Fibroblast of skin of left quadriceps (primary cell): ENCODE measurements around the gene RASGRF1.
"Not testable (repeated sequence)": the region's sequence is repeated elsewhere in the genome, so short reads cannot be mapped to it uniquely, and the experiment has no call there.

Experiments
- DNase-seq, 2 experiments: peaks; one replicate each; pipeline ENCODE4 v3.0.0-alpha.2; 2013; ENCODE audit warnings: low read depth in 2 of 2

Gene RASGRF1

DNA sequence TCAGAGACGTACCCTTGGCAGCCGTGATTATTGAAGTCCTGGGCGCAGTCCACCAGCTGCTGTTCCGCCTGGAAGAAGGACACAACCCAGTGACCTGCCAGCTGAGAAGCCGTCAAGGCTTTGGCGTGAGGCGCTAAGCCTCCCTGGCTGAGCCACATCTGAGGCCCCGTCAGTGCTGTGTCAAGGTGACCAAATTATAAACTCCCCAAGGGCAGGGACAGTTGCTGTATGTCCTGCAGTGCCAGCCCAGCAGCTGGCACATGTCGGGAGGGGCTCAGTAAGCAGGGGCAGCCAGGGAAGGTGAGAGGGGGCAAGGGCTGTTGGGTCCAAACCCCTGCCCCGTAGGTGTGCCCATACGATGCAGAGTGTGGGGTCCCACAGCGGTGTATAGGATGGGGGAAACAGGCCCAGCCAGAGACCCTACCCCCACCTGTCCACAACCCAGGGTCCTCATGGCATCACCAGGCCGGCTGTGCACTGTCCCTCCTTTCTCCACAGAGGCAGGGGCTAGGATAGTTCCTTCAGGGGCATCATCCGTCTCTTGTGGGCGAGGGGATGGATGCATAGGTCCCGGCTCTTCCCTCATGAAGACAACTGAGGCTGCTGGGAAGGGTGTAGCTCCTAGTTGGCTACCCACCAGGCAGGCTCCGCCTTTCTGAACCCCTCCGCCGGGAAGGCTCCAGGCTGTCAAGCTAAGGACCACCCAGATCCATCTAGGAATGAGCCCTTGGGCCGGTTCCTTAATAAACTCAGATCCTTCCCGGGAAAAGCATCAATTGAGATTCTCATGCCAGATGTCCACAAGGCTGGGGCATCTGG, 158.9 kb downstream of the RASGRF1 start:
- no peak for DNase-seq

DNA sequence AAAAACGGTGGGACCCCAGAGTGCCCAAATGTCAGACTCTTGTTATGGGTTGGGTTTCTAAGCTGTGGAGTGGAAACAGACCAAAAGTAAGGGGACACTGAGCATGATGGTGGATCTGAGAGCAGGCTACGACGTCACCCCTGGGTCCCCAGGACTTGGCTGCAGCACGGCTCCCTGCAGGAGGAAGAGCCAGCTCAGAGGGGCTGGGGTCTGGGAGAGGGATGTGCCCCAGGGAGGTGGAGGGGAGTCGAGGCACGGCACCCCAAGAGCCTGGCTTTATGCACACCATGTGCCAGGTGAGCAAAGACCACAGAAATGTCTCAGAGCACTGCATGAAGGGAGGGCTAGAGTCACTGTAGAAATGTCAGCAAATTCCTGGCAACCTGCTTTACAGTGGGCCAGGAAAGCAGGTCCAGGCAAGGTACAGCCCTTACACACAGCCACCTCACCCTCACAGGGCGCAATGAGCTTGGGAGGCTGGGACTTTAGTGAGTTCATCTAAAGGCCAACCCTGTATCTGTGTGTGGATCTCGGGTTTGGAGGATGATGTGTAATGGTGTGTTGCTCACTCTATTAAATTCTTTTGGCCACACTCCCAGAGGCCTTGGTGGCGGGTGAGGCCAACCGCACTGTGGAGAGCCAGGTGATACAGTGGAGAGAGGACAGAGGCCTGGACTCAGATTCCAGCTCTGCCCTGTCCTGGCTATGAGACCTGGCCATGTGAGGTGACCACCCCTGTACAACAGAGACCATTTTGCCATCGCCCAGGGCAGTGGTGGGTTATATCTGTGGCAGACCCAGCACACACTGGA, 159.8 kb downstream of the RASGRF1 start:
- peak; percentile 62 to 66 for DNase-seq

DNA sequence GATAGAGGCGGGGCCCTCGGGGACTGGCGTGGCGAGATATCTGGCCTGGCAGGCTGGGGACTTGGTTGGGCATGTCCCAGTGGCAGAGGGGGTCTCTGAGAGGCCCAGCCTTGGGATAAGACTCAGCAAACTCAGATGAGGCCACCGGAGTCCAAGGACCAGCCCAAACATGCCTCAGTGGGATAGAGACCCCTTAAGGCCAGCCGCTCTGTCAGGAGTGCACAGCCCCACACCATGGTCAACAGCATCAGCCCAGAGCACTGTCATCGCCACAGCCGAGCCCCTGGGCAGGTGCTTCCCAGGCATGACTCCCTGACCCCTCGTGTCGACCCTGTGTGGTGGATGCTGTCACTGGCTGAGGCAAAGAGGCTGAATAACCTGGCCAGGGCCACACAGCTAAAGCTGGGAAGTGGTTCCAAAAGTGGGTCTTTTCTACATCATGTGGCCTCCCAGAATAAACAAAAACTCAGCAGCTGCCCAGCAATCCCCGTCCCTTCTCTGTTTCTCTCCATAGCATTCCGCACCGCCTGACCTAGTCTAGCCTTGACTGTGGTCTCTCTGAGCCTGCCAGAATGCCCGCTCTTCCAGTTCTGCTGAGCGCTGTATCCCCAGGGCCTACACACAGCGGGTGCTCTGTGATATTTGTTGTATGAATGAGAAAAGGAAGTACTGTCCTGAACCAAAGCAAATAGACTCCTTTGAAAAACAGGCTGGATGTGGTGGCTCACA, 160.9 kb downstream of the RASGRF1 start:
- no peak for DNase-seq

DNA sequence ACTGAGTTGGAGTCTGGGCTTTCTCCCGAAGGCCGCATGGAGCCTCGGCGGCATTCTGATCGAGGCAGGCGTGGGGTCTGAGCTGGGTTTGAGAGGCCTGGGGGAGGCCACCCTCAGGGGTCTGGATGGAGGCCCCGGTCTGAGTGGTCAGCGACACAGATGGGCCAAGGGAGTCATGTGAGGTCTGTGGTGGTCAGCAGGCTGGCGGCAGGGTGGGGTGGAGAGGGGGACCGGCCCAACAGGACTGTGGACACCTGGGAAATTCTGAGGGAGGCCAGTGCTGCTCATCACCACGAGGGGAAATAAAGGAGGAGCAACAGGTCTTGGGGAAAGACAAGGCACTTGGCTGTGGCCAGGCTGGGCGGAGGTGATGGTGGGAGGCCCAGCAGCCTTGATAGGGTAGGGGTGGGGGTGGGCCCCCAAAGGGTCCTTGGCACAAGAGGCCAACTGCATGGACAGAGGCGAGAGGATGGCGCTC, 161.9 kb downstream of the RASGRF1 start:
- DNase-seq, result no peak

DNA sequence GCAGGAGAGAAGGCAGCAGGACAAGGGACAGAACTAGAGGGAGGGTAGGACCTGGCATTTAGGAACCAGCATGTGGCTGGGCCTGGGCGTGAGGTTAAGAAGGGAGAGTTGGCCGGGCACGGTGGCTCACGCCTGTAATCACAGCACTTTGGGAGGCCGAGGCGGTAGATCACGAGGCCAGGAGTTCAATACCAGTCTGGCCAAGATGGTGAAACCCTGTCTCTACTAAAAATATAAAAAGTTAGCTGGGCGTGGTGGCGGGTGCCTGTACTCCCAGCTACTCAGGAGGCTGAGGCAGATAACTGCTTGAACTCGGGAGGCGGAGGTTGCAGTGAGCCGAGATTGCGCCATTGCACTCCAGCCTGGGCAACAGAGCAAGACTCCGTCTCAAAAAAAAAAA, 162.4 kb downstream of the RASGRF1 start:
- DNase-seq, result not testable (repeated sequence)

DNA sequence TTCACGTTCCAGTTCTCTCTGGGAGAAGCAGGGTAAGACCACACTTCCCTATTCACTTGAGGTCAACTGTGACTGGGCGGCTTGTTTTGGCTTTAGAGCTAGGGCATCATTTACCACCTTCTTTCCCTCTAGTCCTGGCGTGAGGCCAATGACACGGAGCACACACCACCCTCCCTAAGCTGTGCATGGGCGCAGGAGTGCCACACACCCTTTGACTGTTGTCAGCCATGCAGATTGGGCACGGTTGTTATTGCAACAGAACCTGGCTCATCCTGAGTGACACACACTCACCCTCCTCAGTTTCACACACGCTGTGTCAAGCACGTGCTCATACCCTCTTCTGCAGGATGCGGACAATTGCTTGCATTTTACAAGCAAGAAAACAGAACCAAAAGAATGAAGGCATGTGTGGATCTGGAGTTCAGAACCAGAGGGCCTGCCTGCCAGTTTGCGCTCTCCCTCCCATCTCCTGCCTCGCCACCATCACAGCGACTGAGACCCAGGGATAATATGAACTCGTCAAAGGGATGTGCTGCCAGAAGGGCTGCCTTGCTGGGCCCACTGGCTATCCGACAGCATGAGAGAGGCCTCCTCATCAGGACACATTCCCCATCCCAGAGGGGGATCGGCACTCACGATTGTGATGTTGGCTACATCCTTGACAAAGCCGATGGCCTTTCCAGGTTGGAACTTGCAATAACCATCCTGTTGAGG, 163.3 kb downstream of the RASGRF1 start:
- DNase-seq, result no peak

DNA sequence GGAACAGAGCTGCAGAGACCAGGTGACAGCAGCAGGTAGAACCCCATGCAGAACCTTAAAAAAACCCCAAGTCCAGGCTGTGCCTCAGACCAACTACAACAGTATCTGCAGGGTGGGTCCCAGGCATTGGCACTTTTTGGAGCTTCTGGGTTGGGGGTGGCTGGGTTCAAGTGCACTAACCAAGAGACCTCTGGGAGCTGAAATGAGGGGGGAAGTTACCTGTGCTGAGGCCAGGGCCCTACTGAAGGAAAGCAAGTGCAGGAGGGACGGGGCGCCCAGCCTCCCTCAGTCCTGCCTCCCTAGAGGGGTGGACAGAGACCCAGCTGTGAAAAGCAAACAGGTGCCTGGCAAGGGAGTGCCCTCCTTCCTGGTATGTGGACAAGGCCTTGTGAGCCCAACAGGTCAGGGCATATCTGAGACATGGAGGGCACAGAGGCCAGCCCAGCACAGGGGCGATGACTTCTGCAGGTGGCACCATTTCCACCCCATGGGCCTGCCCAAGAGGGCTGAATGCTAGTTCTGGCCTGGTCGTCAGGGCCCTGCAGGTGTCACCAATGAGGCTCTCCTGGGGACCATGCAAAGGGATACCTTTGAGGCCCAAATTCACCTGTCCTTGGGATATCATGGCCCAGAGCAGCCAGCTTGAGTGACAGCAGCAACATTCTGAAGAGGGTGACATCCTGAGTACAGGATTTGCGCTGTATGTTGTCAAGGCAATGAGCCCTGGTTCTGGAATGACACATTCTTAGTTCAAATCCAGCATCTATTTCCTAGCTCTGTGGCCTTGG, 164.4 kb downstream of the RASGRF1 start:
- DNase-seq, result no peak

DNA sequence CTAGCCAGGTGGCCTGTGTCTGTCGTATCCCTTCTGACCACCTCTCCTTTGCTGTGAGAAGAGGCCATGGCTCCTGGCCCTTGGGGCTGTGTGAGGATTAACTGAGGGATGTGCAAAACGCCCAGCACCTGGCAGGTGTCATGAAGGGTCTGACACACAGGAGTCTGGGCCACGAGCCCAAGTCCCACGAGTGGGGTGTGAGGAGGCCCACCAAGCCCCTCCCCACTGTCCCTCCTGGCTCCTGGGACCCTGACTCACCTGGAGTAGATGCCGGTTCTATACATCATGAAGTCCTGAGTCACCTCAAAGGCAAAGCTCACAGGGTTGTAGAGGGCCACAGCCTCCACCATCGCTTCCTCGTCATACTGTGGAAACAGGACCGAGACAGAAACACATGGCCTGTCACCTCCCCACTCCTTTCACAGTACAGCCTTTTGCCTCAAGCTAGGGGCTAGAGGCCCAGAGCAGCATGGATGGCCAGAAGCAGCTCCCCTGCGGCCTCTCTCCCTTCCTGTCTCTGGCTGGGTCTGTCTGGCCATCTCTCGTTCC, 165.4 kb downstream of the RASGRF1 start:
- DNase-seq, result no peak

DNA sequence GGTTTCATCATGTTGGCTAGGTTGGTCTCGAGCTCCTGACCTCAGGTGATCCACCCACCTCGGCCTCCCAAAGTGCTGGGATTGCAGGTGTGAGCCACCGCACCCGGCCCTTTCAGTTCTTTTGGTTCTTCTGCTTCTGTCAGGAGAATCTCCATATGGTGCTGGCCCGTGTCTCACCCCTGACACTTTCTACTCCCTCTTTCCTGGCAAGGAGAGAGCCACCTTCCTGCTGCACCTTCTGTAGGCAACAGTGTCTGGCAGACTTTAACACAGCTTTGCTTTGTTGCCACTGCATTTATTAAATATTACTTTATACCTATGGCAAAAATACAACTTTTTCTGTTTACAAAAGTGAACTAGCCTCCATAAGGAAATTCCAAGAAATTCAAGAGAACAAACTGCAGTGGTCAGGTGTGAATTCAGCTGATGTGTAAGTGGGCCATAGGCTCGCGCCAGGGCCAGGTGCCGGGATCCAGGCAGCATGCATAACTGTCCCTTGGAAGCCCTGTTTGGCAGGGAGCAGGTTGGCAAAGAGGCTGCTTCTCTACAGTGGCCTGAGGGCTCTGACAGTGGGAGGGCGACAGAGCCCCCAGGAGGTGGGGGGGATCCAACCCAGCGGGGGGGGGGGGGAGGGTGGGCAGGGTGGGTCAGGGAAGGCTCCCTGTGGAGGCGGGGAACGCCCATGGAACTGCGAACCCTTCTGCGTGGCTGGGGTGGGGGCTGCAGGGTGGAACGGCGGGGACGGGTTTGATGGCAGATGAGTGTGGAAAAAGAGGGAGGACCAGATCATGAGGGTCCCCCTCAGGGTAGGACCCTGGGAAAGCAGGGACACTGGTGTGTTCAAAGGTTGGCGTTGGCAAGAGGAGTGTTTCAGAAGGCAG, 166.9 kb downstream of the RASGRF1 start:
- no peak for DNase-seq

DNA sequence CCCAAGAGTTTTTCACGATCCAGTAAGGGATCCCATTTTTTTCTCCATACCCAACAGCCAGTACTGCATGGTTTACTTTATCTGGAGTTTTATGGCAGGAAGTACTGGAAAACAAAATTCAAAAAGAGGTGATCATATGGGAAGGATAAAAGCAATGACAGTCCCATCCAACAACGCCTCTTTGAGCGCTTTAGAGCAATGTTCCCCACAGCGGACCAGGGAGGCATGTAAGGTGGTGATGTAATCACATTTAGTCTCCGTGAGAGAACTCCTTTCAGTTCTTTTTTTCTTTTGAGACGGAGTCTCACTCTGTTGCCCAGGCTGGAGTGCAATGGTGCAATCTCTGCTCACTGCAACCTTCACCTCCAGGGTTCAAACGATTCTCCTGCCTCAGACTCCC, 167.6 kb downstream of the RASGRF1 start:
- no peak for DNase-seq

DNA sequence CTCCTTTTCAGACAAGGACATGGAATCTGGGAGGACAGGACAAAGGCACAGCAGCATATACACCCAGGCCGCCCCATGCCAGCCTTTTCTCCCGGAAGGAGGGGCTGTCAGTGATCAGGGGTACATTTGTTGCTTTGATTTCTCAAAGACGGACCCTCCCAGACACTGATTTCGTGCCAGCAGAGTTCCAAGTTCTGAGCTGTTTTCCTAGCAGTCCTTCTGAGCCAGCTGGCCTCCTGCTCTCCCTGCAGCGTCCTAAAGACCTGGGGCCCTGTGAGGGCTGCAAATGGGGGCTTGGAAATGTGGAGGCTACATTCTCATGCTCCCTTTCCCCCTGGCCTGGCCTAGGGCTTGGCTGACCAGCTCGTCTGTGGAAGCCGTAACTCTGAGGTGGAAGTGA, 168.1 kb downstream of the RASGRF1 start:
- DNase-seq, result no peak

DNA sequence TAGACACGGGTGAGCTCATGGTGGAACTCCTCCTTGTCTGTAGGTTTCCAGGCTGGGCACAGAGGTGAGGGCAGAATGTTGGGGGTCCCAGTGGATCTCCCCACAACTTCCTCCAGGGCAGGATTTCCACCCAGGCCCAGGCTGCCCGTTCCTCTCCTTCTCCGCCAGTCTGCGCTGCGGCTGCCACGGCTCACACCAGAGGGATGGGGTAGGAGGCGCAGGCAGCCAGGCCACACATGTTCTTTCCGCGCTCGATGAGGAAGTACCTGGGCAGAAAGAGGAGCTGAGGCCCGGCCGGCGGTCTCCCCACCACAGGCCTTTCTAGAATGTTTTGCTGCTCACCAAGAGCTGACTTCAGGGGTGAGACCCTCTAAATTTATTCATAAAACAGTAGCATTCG, 168.6 kb downstream of the RASGRF1 start:
- no peak for DNase-seq

DNA sequence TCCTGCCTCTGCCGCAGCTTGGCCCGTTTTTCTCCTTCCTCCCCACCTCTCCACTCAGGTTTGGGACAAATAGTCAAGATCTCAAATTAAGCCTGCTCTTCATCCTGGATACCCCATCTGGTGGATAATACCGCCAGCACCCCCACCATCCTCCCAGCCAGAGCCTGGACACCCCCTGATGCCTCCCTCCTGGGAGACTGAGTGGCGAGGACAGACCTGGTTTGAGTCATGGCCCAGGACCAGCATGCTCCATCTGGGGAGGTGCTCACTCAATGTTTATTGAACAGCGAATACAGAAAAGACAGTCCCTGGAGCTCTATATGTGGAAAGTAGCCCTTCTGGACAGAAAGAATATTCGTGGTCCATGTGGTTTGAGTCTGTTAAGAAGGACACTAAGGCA, 169.1 kb downstream of the RASGRF1 start:
- no peak for DNase-seq

DNA sequence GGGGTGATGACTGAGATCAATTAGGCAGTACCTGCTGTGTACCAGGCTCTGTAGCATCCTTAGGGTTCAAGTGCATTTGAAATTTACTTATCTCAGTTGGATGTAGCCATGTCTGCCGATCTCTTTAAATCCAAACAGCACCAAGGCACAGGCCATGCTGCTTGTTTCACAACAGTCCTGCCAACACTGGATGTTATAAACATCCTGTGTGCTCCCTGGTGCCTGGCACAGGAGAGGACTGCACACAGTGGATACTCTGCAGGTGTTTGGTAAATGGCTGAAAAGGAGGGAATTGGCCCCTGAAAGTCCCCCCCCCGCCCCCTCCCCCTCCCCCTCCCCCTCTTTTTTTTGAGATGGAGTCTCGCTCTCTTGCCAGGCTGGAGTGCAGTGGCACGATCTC, 172.7 kb downstream of the RASGRF1 start:
- no peak for DNase-seq

DNA sequence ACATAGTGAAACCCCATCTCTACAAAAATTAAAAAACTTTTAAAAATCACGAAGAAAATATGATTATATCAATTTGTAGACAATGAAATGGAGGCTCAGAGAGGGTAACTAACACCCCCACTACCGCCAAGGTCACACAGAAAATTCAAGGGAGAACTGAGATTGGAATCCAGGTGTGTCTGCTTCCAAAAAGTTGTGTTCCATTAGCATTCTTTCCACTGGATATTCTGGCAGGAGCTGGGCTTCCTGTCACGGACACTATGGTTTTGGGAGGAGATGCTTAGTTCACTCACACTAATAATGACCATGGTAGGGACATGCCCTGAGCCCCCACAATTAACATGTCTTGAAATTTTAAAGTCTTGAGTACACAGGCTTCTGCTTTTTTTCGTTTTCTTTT, 174.5 kb downstream of the RASGRF1 start:
- no peak for DNase-seq

DNA sequence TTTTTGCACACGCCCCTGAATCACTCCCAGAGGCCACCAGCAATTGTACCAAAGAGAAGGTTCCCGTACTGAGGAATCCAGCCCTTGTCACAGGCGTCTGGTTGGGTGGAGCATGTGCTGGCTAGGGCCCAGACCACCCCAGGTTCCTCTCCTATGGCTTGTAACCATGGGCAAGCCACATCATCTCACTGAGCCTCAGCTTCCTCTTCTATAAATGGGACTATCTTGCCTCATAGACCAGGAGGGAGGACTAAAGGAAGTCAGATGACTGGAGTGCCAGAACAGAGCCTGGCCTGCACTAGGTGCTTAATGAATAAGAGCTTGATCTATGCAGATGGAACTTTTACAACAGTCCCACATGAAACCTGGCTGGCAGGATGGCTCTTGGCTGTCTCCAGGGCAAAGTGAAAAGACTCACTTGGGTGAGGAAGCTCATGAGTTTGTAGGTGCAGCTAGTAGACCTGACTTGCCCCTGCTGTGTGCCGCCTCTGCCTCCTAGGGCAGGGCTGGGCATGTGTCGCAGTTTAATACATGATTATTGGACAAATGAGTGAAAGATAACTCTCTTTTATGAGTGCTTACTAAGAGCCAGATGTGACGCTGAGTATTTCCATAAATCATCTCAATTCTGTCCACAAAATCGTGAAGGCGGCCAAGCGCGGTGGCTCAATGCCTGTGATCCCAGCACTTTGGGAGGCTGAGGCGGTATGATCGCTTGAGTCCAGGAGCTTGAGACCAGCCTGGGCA, 175.1 kb downstream of the RASGRF1 start:
- DNase-seq, result no peak

DNA sequence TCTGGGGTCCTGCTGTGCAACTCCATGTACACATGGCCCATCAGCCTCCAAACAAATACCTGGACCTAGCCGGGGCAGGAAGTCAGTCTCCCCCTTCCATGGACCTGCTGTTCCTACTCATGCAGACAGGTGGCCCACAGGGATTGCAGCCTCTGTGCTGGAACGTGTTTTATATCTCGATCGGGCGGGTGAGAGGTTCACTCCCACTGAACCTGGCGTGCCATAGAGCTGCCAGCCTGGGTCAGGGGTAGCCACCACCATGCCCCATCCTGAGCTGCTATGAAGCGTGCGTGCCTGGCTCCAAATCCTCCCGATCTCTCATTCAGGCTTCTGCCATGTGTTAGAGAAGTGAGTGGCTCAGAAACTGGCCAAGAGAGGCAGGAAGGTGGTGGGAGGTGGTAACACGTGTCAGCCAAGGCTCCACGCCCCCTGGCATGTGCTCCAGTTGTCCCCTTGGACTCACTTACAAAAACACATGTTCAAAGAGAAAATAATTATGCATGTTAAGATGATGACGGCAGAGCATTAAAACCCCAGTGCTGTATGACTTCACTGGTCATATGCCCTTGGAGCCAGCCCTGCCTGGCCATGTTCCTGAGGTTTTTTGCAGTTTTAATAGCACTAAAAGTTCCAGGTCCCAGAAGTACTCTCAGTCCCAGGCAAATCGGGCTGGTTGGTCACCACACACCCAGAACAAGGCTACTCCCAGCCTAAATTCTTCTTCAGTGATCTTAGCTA, 176.4 kb downstream of the RASGRF1 start:
- DNase-seq, result no peak

DNA sequence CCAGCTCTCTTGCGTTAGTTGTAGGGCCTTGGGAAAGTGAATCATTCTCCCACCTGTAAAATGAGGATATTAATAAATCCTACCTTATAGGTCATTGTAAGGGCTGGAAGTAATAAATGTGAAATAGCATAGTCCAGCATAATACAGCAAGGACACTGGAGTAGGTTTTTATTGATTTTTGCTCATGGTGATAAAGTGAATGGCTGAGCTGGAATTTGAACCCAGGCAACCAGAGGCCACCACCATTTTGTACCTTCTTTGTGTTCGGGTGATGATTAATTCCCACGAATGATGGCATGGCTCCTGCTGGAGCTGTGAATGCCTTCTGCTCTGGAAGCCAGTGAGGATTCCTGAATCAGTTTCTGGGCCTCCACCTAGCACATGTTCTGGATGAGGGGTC, 177.6 kb downstream of the RASGRF1 start:
- no peak for DNase-seq
